Right atrium auricular region (tissue), 2 donors: ENCODE data around the gene FAM228B. TPM values are rescaled to one million over a fixed set of nuclear protein-coding genes. Genes with fewer than 3 reads are reported as not detected.

Source experiments
- DNase-seq: peaks from one replicate; pipeline ENCODE4 v3.0.0-alpha.2; 2019; ENCODE audit warnings: low spot score
- H3K27ac ChIP-seq, 2 donors: fragments of 200-600 bp; sonication (generic); 1 replicate in 1 of 2; 2 replicates in 1 of 2; pipeline ENCODE4 v1.5.1; 2016 to 2019
- H3K27me3 ChIP-seq, 2 donors: fragments of 200-600 bp; sonication (generic); one replicate each; pipeline versions ENCODE4 v1.5.1 to v1.6.0; 2017 to 2019
- H3K36me3 ChIP-seq: fragments of 200-600 bp; sonication (generic); one replicate; pipeline ENCODE4 v1.5.1; 2016
- H3K4me1 ChIP-seq, 2 donors: fragments of 200-600 bp; sonication (generic); one replicate each; pipeline versions ENCODE4 v1.5.1 to v1.6.0; 2017 to 2019
- H3K4me3 ChIP-seq, 2 donors: fragments of 200-600 bp; sonication (generic); 1 replicate in 1 of 2; 2 replicates in 1 of 2; pipeline ENCODE4 v1.5.1; 2017 to 2019; ENCODE audit warnings: mild to moderate bottlenecking in 1 of 2, moderate library complexity in 1 of 2
- H3K9me3 ChIP-seq, 2 donors: fragments of 200-600 bp; sonication (generic); one replicate each; pipeline ENCODE4 v1.5.1; 2019
- total RNA-seq, 2 donors: library from RNA; depleted of rRNA; stranded (reverse); fragments of >200 nt; gene quantifications; one replicate each; pipeline ENCODE4 v1.1.0, GENCODE V29; 2016
- TF ChIP-seq, protein P1 (sequence below), 2 donors: fragments of 200-600 bp; sonication (generic); IDR thresholded peaks; one replicate each; pipeline ENCODE4 v1.5.1; 2019; ENCODE audit warnings: antibody characterized with exemption in 2 of 2

The FAM228B gene
- total RNA-seq, 2 donors from 2014 or later: 15.6 to 31.1 TPM

DNA sequence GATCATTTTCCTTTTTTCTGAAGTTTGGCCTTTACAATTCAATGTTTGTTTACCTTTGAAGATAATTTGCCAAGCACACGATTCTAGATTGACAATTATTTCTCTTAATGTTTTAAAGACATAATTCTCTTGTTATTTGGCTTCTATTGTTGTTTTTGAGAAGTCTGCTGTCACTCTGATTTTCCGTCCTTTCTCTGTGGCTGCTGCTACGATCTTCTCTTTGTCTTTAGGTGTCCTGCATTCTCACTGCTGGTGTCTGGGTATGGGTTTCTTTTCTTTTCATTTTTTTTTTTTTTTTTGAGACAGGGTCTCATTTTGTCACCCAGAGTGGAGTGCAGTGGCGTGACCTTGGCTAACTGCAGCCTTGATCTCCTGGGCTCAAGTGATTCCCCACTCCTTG, 36.4 kb downstream of the FAM228B start:
- peaks cover 12% of the 10 kb centered on the region for H3K36me3 ChIP-seq
- no peak overlapping the region for H3K27ac ChIP-seq
- H3K27me3 ChIP-seq: no peaks in the 10 kb centered on the region
- no peak for DNase-seq
- no peaks in the 10 kb centered on the region for H3K9me3 ChIP-seq
- H3K4me3 ChIP-seq: no peak overlapping the region
- TF ChIP-seq, protein P1, sequence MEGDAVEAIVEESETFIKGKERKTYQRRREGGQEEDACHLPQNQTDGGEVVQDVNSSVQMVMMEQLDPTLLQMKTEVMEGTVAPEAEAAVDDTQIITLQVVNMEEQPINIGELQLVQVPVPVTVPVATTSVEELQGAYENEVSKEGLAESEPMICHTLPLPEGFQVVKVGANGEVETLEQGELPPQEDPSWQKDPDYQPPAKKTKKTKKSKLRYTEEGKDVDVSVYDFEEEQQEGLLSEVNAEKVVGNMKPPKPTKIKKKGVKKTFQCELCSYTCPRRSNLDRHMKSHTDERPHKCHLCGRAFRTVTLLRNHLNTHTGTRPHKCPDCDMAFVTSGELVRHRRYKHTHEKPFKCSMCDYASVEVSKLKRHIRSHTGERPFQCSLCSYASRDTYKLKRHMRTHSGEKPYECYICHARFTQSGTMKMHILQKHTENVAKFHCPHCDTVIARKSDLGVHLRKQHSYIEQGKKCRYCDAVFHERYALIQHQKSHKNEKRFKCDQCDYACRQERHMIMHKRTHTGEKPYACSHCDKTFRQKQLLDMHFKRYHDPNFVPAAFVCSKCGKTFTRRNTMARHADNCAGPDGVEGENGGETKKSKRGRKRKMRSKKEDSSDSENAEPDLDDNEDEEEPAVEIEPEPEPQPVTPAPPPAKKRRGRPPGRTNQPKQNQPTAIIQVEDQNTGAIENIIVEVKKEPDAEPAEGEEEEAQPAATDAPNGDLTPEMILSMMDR (IDR thresholded peaks at IDR 0.05): no peak
- no peaks in the 10 kb centered on the region for H3K4me1 ChIP-seq

DNA sequence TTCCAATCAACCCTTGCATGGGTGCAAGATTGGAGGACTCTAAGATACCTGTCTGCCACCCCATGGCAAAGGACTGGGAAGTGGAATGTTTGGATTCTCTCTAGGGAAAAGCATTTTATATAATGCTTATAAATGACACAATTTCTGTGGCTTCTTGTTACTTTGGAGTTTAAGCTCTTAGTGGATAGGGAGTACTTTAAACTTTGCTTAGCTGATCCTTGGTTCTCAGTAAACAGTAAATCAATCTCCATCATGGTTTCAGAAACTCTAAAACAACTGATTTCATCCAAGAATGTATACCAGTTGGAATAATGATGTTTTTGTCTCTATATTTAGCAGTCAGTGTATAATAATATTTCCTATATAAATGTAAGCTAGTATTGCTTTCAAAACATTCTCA, 37.5 kb downstream of the FAM228B start:
- TF ChIP-seq, protein P1 (IDR thresholded peaks at IDR 0.05): no peak
- peaks cover 12% of the 10 kb centered on the region for H3K36me3 ChIP-seq
- H3K9me3 ChIP-seq: no peaks in the 10 kb centered on the region
- H3K27ac ChIP-seq: no peak overlapping the region
- no peaks in the 10 kb centered on the region for H3K4me1 ChIP-seq
- no peaks in the 10 kb centered on the region for H3K27me3 ChIP-seq
- H3K4me3 ChIP-seq: no peak overlapping the region
- no peak for DNase-seq

DNA sequence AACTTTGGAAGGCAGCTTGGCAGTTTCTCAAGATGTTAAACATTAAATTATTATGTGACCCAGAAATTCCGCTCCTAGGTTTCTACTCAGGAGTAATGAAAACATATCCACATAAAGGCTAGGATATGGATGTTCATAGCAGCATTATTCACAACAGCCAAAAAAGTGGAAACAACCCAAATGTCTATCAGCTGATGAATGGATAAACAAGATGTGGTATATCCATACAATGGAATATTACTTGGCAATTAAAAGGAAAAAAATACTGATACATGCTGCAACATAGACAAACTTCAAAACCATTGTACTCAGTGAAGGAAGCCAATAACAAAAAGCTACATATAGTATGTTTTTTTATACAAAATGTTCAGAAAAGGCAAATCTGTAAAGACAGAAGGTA, 39.2 kb downstream of the FAM228B start:
- TF ChIP-seq, protein P1 (IDR thresholded peaks at IDR 0.05): no peak
- DNase-seq: no peak
- peaks cover 12% of the 10 kb centered on the region for H3K36me3 ChIP-seq
- no peaks in the 10 kb centered on the region for H3K9me3 ChIP-seq
- H3K4me3 ChIP-seq: no peak overlapping the region
- H3K4me1 ChIP-seq: no peaks in the 10 kb centered on the region
- H3K27me3 ChIP-seq: no peaks in the 10 kb centered on the region
- no peak overlapping the region for H3K27ac ChIP-seq

DNA sequence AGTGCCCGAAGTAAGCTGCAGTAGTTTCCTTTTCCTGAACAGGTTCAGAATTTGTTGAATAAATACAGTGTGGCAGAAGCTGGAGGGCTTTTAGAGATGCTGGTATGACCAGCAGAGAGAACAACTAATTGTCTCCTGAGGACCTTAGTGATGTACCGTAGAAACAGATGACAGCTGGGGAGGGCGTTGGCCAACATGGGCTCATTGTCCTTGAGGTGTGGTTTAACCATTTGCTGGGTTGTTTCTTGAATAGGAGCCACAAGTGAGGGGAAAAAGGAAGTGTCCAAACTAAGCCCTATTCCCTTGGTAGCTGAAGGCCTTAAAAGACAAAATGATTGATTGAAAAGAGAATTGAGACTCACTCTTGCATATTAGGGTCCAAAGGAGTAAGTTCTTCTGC, 39.9 kb downstream of the FAM228B start:
- Histone ChIP-seq H3K27me3 (no peaks in the 10 kb centered on the region), H3K4me1 (no peaks in the 10 kb centered on the region), H3K9me3 (no peaks in the 10 kb centered on the region), H3K36me3 (peaks cover 12% of the 10 kb centered on the region), H3K4me3 (no peak overlapping the region), H3K27ac (no peak overlapping the region)
- TF ChIP-seq, protein P1 (IDR thresholded peaks at IDR 0.05): no peak
- DNase-seq: no peak

DNA sequence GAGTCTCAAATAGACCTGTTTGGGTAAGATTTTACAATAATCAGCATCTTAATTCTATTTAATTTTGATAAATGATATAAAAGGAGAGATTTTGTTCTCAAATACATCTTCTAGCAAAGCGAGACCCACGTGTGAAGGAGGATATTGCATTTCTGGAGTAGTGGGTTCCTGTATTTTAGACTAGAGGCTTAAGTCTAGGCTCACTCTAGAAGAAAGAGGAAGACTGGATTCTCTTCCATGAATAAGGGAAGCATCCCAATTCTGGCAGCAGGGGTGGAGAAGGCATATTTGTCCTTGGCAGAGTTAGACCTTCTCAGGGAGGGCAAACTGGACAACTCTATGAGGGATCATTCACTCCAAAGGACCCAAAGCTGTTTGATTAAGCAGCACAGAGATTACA, 40.3 kb downstream of the FAM228B start:
- Histone ChIP-seq H3K27ac (no peak overlapping the region), H3K4me3 (no peak overlapping the region), H3K4me1 (no peaks in the 10 kb centered on the region), H3K27me3 (no peaks in the 10 kb centered on the region), H3K9me3 (no peaks in the 10 kb centered on the region), H3K36me3 (peaks cover 12% of the 10 kb centered on the region)
- TF ChIP-seq, protein P1 (IDR thresholded peaks at IDR 0.05): no peak
- no peak for DNase-seq

DNA sequence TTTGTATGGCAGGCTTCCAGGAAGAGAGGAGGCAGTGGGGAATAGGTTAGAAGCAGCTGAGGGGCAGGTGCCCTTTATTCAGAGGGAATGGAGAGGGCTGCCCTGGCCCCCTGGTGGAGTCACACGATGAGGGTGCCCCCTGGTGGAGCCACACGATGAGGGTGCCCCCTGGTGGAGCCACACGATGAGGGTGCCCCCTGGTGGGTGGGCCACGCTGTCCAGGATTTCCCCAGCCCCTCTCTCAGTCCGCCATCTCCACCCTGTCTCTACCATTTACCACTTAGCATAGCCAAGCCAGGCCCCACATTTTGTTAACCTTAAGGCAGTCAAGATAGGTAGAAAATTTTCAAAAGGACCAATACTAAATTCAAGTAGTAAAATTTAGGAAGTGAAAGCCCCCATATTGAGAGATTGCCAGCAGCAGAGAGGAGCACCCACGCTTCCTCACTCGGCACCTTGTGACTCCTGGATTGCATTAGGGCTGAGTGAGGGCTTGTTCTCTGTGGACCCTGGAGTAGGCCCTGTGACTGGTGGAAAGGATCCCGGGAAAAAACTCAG, 41.2 kb downstream of the FAM228B start:
- H3K9me3 ChIP-seq: no peaks in the 10 kb centered on the region

More for the DNA sequence above, 41.2 kb downstream of the FAM228B start:
- DNase-seq: no peak
- Histone ChIP-seq H3K4me1 (no peaks in the 10 kb centered on the region), H3K27me3 (no peaks in the 10 kb centered on the region), H3K36me3 (peaks cover 7% of the 10 kb centered on the region), H3K27ac (no peak overlapping the region), H3K4me3 (no peak overlapping the region)
- TF ChIP-seq, protein P1 (IDR thresholded peaks at IDR 0.05): peak; percentile 20 to 82
